ENCODE results near the gene SPIRE2.
A peak's percentile ranks its signal among the peaks of the same experiment; 100 is the strongest.

SPIRE2 gene

GRCh38 chr16:89897204-89897603, 68.9 kb downstream of the SPIRE2 start:
- no peak for DNase-seq (ENCODE audit: low read depth in 2 of 2)

- no peak for DNase-seq (ENCODE audit: low read depth in 2 of 2)
Observed at GRCh38 chr16:89898201-89898967, 70.1 kb downstream of the SPIRE2 start.

- no peak for DNase-seq (ENCODE audit: low read depth in 2 of 2)
Observed at GRCh38 chr16:89899879-89900481, 71.7 kb downstream of the SPIRE2 start.

GRCh38 chr16:89900885-89901284, 72.6 kb downstream of the SPIRE2 start:
- DNase-seq (ENCODE audit: low read depth in 2 of 2): no peak

- DNase-seq (ENCODE audit: low read depth in 2 of 2): no peak
Observed at GRCh38 chr16:89902980-89903379, 74.7 kb downstream of the SPIRE2 start.

GRCh38 chr16:89903908-89904515, 75.7 kb downstream of the SPIRE2 start:
- DNase-seq (ENCODE audit: low read depth in 2 of 2): no peak

- no peak for DNase-seq (ENCODE audit: low read depth in 2 of 2)
Observed at GRCh38 chr16:89904606-89905510, 76.6 kb downstream of the SPIRE2 start.

- no peak for DNase-seq (ENCODE audit: low read depth in 2 of 2)
Observed at GRCh38 chr16:89905511-89906139, 77.3 kb downstream of the SPIRE2 start.

- DNase-seq (ENCODE audit: low read depth in 2 of 2): no peak
Observed at GRCh38 chr16:89906140-89907025, 78.1 kb downstream of the SPIRE2 start.

- no peak for DNase-seq (ENCODE audit: low read depth in 2 of 2)
Observed at GRCh38 chr16:89907055-89907814, 79.0 kb downstream of the SPIRE2 start.

GRCh38 chr16:89908236-89908635, 80.0 kb downstream of the SPIRE2 start:
- DNase-seq (ENCODE audit: low read depth in 2 of 2): no peak

- peak in 1 of 2 experiments; percentile 34 for DNase-seq (ENCODE audit: low read depth in 2 of 2)
Observed at GRCh38 chr16:89909777-89910716, 81.8 kb downstream of the SPIRE2 start.

- no peak for DNase-seq (ENCODE audit: low read depth in 2 of 2)
Observed at GRCh38 chr16:89910717-89911354, 82.6 kb downstream of the SPIRE2 start.

GRCh38 chr16:89911375-89911774, 83.1 kb downstream of the SPIRE2 start:
- no peak for DNase-seq (ENCODE audit: low read depth in 2 of 2)

GRCh38 chr16:89912143-89912542, 83.9 kb downstream of the SPIRE2 start:
- DNase-seq (ENCODE audit: low read depth in 2 of 2): no peak

GRCh38 chr16:89912627-89913026, 84.4 kb downstream of the SPIRE2 start:
- DNase-seq (ENCODE audit: low read depth in 2 of 2): no peak

- DNase-seq (ENCODE audit: low read depth in 2 of 2): no peak
Observed at GRCh38 chr16:89913408-89914387, 85.4 kb downstream of the SPIRE2 start.

Measured in fibroblast of skin of left quadriceps (primary cell).